Ovary (tissue), 3 donors: ENCODE results near the gene CCL2.

Experiments
- CTCF ChIP-seq, 3 donors: fragments of 450-650 bp in 2 of 3; fragments of 200-600 bp in 1 of 3; IDR thresholded peaks; one replicate each; pipeline versions ENCODE4 v1.5.1 to v1.8.0; 2016 to 2022; ENCODE audit warnings: antibody characterized with exemption in 3 of 3, mild to moderate bottlenecking in 1 of 3
- EP300 ChIP-seq: sonication (generic); formaldehyde crosslinking; IDR thresholded peaks from one replicate; pipeline ENCODE4 v1.6.1; 2017; ENCODE audit warnings: antibody characterized with exemption
- POLR2A ChIP-seq: fragments of 450-650 bp; IDR thresholded peaks from one replicate; pipeline ENCODE4 v1.6.1; 2017; ENCODE audit warnings: antibody characterized with exemption, mild to moderate bottlenecking, moderate library complexity
- donor health status: DM: no; HTN: no; CAD: no.

GRCh38 chr17:34287875-34288274 is 32.8 kb downstream of the CCL2 start:
- TF ChIP-seq POLR2A (no peak), CTCF (IDR thresholded peaks at IDR 0.05) (no peak), EP300 (no peak)
